GM19099 (cell line): ENCODE data around the gene PTPRE.

Experiments used
- POLR2A ChIP-seq: IDR thresholded peaks from 3 replicates; pipeline ENCODE4 v1.6.1; 2011; ENCODE audit warnings: low read depth; ENCODE audit not compliant: insufficient read length; ENCODE audit errors: extremely low read depth

PTPRE gene

GRCh38 chr10:128116851-128117615, 210.1 kb downstream of the PTPRE start:
- no peak for TF ChIP-seq POLR2A

DNA sequence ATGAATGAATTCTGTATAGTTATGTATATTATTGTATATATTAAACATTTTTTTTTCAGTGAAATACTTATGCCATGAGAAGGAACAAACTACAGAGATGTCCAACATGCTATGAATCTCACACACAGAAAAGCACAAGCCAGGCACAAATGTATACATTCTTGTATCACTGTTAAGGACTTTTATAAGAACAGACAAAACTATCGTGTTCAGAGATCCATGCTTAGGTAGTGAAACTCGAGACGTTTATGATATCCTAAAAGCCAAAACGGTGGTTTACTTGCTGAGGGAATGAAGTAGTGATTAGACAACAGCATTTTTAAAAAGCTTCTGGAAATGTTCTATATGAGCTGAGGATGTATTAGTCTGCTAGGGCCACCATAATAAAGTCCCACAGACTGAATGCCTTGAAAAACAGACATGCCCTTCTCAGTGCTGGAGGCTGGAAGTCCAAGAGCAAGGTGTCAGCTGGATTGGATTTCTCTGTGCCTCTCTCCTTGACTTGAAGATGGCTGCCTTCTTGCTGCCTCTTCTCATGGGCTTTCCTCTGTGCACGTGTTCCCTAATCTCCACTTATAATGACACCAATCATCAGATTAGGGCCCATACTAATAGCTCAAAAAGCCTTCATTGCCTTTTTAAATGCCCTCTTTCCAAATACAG, 215.0 kb downstream of the PTPRE start:
- TF ChIP-seq POLR2A = no peak

DNA sequence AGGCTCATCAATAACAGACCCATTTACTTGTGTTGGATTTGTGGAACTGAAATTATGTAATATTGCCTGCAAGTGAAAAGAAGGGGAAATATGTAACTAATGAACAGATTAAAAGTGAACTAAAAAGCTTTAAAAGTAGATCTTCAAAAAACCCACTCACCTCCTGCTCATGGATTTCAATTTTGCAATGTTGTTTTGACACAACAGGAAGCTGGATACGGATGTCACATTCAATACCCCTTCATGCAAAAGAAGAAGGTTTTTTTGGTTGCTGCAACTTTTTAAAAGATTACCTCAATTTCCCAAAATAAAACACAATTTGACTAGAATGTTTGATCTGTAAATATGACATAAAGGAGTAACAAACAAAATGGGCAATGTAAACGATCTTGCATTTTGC, 216.0 kb downstream of the PTPRE start:
- no peak for TF ChIP-seq POLR2A

- TF ChIP-seq POLR2A = no peak
Measured at GRCh38 chr10:128123846-128124245, 216.9 kb downstream of the PTPRE start.

DNA sequence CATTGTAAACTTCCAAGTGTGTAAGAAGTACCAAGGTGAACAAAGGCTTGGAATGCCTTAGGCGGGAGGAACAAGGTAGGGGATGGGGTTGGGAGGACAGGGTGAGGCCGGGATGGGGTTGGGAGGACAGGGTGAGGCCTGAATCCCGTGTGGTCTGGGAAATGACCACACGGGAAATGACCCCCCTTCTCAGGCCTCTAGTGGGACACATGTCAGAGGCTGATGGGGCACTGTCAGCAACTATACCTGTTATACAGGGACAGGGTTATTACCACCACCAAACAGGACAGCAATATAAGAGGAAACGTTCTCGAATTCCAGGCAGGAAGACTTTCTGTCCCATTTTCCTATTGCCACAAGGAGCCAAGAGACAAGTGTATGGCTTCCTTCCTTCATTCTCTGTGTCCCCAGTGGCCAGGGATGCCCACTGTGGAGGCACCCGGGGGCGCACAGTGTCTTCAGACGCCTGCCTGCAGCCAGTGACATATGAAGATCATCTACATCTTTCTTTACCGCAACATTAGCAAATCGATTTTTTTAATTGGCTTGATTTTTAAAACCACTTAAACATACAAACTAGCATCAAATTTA, 218.0 kb downstream of the PTPRE start:
- TF ChIP-seq POLR2A = no peak

DNA sequence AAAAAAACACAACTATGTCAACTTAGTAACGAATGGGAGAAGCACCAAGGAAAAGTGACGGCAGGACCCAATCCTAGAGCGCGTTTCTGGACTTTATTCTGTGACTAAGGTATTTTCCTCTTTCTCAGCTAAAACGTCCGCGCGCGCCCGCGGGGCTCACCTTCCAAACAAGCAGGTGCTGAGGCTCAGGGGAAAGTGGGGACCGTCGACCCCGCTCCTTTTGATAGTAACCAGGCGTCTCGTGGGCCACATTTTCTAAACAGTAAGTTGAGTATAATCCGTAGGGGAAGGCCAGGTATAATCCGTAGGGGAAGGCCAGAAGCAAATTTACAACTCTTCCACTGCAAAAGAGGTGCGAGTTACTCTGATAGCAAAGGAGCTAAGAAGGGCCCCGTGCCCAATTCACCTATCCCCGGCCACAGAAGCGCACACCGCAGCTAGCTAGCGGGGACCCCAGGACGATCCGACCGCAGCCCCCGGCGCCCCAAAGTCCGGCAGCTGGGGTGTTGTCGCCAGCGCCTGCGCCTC, 218.6 kb downstream of the PTPRE start:
- TF ChIP-seq POLR2A = no peak

- TF ChIP-seq POLR2A = peak; percentile 73
Measured at GRCh38 chr10:128125944-128126764, 219.3 kb downstream of the PTPRE start, which contains the start of gene MKI67. Gene MKI67, minus strand, starts transcription at chr10:128126423. Its CDS starts 756 bp downstream, at chr10:128125667.

GRCh38 chr10:128128582-128128981, 221.7 kb downstream of the PTPRE start:
- no peak for TF ChIP-seq POLR2A

GRCh38 chr10:128130051-128130450, 223.1 kb downstream of the PTPRE start:
- no peak for TF ChIP-seq POLR2A
